Measurements from ENCODE around the gene SMAD6. TPM values are rescaled to one million over a fixed set of nuclear protein-coding genes. Genes with fewer than 3 reads are reported as not detected.
"Not testable (repeated sequence)": the region's sequence is repeated elsewhere in the genome, so short reads cannot be mapped to it uniquely, and the experiment has no call there.

SMAD6 gene
- total RNA-seq, 2 experiments from 2014 or later, result 0.40 TPM

GRCh38 chr15:66680502-66680901 is 21.5 kb upstream of the SMAD6 start:
- peaks cover 17% of the 10 kb centered on the region for H3K9me3 Mint-ChIP-seq
- no peak overlapping the region for H3K27ac Mint-ChIP-seq
- H3K27me3 Mint-ChIP-seq, result no peaks in the 10 kb centered on the region
- DNase-seq, result no peak
- peaks cover 2% of the 10 kb centered on the region for H3K4me1 Mint-ChIP-seq
- no peak overlapping the region for H3K4me3 Mint-ChIP-seq
- CTCF ChIA-PET, result interaction anchor here (0.8 kb wide), 1 partner anchor 44 kb away, joined by 3 read pairs; no protein-coding TSS in a partner anchor
- no peaks in the 10 kb centered on the region for H3K36me3 Mint-ChIP-seq (ENCODE audit: low read depth)
- POLR2A ChIA-PET, result no interaction called here

GRCh38 chr15:66681395-66681794 is 20.6 kb upstream of the SMAD6 start:
- peaks cover 17% of the 10 kb centered on the region for H3K9me3 Mint-ChIP-seq
- H3K4me1 Mint-ChIP-seq, result no peaks in the 10 kb centered on the region
- ChIA-PET CTCF (no interaction called here), POLR2A (no interaction called here)
- no peak overlapping the region for H3K4me3 Mint-ChIP-seq
- no peaks in the 10 kb centered on the region for H3K36me3 Mint-ChIP-seq (ENCODE audit: low read depth)
- DNase-seq, result no peak
- no peak overlapping the region for H3K27ac Mint-ChIP-seq
- no peaks in the 10 kb centered on the region for H3K27me3 Mint-ChIP-seq

GRCh38 chr15:66682246-66682645 is 19.8 kb upstream of the SMAD6 start:
- ChIA-PET POLR2A (no interaction called here), CTCF (interaction anchor here (0.6 kb wide), 1 partner anchor 111 kb away, joined by 4 read pairs; no protein-coding TSS in a partner anchor)
- H3K36me3 Mint-ChIP-seq (ENCODE audit: low read depth), result no peaks in the 10 kb centered on the region
- H3K4me1 Mint-ChIP-seq, result no peaks in the 10 kb centered on the region
- H3K9me3 Mint-ChIP-seq, result peaks cover 17% of the 10 kb centered on the region
- DNase-seq, result no peak
- H3K27me3 Mint-ChIP-seq, result no peaks in the 10 kb centered on the region
- H3K27ac Mint-ChIP-seq, result no peak overlapping the region
- no peak overlapping the region for H3K4me3 Mint-ChIP-seq

GRCh38 chr15:66682865-66683264 is 19.2 kb upstream of the SMAD6 start:
- ChIA-PET CTCF (no interaction called here), POLR2A (no interaction called here)
- Mint-ChIP-seq H3K27me3 (no peaks in the 10 kb centered on the region), H3K4me3 (no peak overlapping the region), H3K27ac (peak overlapping the region; percentile 34), H3K36me3 (ENCODE audit: low read depth) (no peaks in the 10 kb centered on the region), H3K9me3 (peaks cover 17% of the 10 kb centered on the region), H3K4me1 (no peaks in the 10 kb centered on the region)
- no peak for DNase-seq

GRCh38 chr15:66684136-66684681 is 17.8 kb upstream of the SMAD6 start:
- DNase-seq, result no peak
- POLR2A ChIA-PET, result no interaction called here
- CTCF ChIA-PET, result interaction anchor here (1.0 kb wide), 1 partner anchor 246 kb away, joined by 5 read pairs; no protein-coding TSS in a partner anchor
- peaks cover 17% of the 10 kb centered on the region for H3K9me3 Mint-ChIP-seq
- H3K36me3 Mint-ChIP-seq (ENCODE audit: low read depth), result no peaks in the 10 kb centered on the region
- H3K27me3 Mint-ChIP-seq, result no peaks in the 10 kb centered on the region
- no peak overlapping the region for H3K27ac Mint-ChIP-seq
- H3K4me3 Mint-ChIP-seq, result no peak overlapping the region
- H3K4me1 Mint-ChIP-seq, result no peaks in the 10 kb centered on the region

GRCh38 chr15:66685638-66686150 is 16.3 kb upstream of the SMAD6 start:
- no peak for DNase-seq
- H3K4me3 Mint-ChIP-seq, result no peak overlapping the region
- no peaks in the 10 kb centered on the region for H3K4me1 Mint-ChIP-seq
- no peaks in the 10 kb centered on the region for H3K36me3 Mint-ChIP-seq (ENCODE audit: low read depth)
- POLR2A ChIA-PET, result no interaction called here
- H3K27ac Mint-ChIP-seq, result no peak overlapping the region
- no peaks in the 10 kb centered on the region for H3K27me3 Mint-ChIP-seq
- CTCF ChIA-PET, result interaction anchor here (0.6 to 0.7 kb wide), 2 partner anchors 9 to 26 kb away, joined by 3 to 4 read pairs; no protein-coding TSS in a partner anchor
- H3K9me3 Mint-ChIP-seq, result peaks cover 17% of the 10 kb centered on the region

GRCh38 chr15:66690912-66691311 is 11.1 kb upstream of the SMAD6 start:
- H3K36me3 Mint-ChIP-seq (ENCODE audit: low read depth); DNase-seq; H3K27me3 Mint-ChIP-seq; H3K4me3 Mint-ChIP-seq; H3K9me3 Mint-ChIP-seq; CTCF ChIA-PET: not testable (repeated sequence)
- Mint-ChIP-seq H3K27ac (peak overlapping the region; percentile 37), H3K4me1 (peaks cover 18% of the 10 kb centered on the region)
- POLR2A ChIA-PET, result interaction anchor here (0.6 kb wide), 1 partner anchor 283 kb away, joined by 3 read pairs; no protein-coding TSS in a partner anchor

- Mint-ChIP-seq H3K36me3 (ENCODE audit: low read depth) (no peaks in the 10 kb centered on the region), H3K4me1 (peaks cover 18% of the 10 kb centered on the region), H3K9me3 (peaks cover 3% of the 10 kb centered on the region), H3K27ac (peak overlapping the region; percentile 38), H3K27me3 (no peaks in the 10 kb centered on the region), H3K4me3 (no peak overlapping the region)
- DNase-seq, result no peak
- ChIA-PET CTCF (interaction anchor here (0.5 to 1.1 kb wide), 5 partner anchors 8 to 1088 kb away, joined by 3 to 4 read pairs (median 3); no protein-coding TSS in a partner anchor), POLR2A (no interaction called here)
Measured at GRCh38 chr15:66691727-66692126, 10.3 kb upstream of the SMAD6 start.

GRCh38 chr15:66692391-66692790 is 9.6 kb upstream of the SMAD6 start:
- H3K4me1 Mint-ChIP-seq, result peaks cover 18% of the 10 kb centered on the region
- H3K36me3 Mint-ChIP-seq (ENCODE audit: low read depth), result no peaks in the 10 kb centered on the region
- no peaks in the 10 kb centered on the region for H3K27me3 Mint-ChIP-seq
- H3K27ac Mint-ChIP-seq, result peak overlapping the region; percentile 62
- H3K9me3 Mint-ChIP-seq, result peaks cover 3% of the 10 kb centered on the region
- H3K4me3 Mint-ChIP-seq, result no peak overlapping the region
- POLR2A ChIA-PET, result no interaction called here
- no peak for DNase-seq
- CTCF ChIA-PET, result interaction anchor here (1.1 kb wide), 1 partner anchor 32 kb away, joined by 3 read pairs; no protein-coding TSS in a partner anchor

- peak; percentile 43 for DNase-seq
- ChIA-PET CTCF (interaction anchor here (1.1 kb wide), 1 partner anchor 32 kb away, joined by 3 read pairs; no protein-coding TSS in a partner anchor), POLR2A (interaction anchor here (0.6 kb wide), 1 partner anchor 383 kb away, joined by 3 read pairs; no protein-coding TSS in a partner anchor)
- Mint-ChIP-seq H3K9me3 (peaks cover 3% of the 10 kb centered on the region), H3K27ac (peak overlapping the region; percentile 81), H3K27me3 (no peaks in the 10 kb centered on the region), H3K4me1 (peaks cover 18% of the 10 kb centered on the region), H3K4me3 (no peak overlapping the region), H3K36me3 (ENCODE audit: low read depth) (no peaks in the 10 kb centered on the region)
Measured at GRCh38 chr15:66692808-66693596, 9.0 kb upstream of the SMAD6 start.

GRCh38 chr15:66696770-66697169 is 5.3 kb upstream of the SMAD6 start:
- CTCF ChIA-PET, result interaction anchor here (1.0 kb wide), 1 partner anchor 12 kb away, joined by 3 read pairs; no protein-coding TSS in a partner anchor
- H3K27ac Mint-ChIP-seq, result no peak overlapping the region
- H3K4me3 Mint-ChIP-seq, result no peak overlapping the region
- peaks cover 27% of the 10 kb centered on the region for H3K4me1 Mint-ChIP-seq
- POLR2A ChIA-PET, result no interaction called here
- no peaks in the 10 kb centered on the region for H3K9me3 Mint-ChIP-seq
- H3K36me3 Mint-ChIP-seq (ENCODE audit: low read depth), result no peaks in the 10 kb centered on the region
- no peak for DNase-seq
- no peaks in the 10 kb centered on the region for H3K27me3 Mint-ChIP-seq

GRCh38 chr15:66698318-66698961 is 3.6 kb upstream of the SMAD6 start:
- Mint-ChIP-seq H3K9me3 (no peaks in the 10 kb centered on the region), H3K4me1 (peaks cover 20% of the 10 kb centered on the region), H3K36me3 (ENCODE audit: low read depth) (no peaks in the 10 kb centered on the region), H3K27me3 (peaks cover 7% of the 10 kb centered on the region), H3K27ac (no peak overlapping the region), H3K4me3 (no peak overlapping the region)
- CTCF ChIA-PET, result no interaction called here
- no peak for DNase-seq
- POLR2A ChIA-PET, result no interaction called here

- no peak for DNase-seq
- CTCF ChIA-PET, result no interaction called here
- Mint-ChIP-seq H3K27ac (no peak overlapping the region), H3K4me3 (no peak overlapping the region), H3K36me3 (ENCODE audit: low read depth) (no peaks in the 10 kb centered on the region), H3K4me1 (peaks cover 19% of the 10 kb centered on the region), H3K9me3 (no peaks in the 10 kb centered on the region), H3K27me3 (peaks cover 7% of the 10 kb centered on the region)
- POLR2A ChIA-PET, result no interaction called here
Measured at GRCh38 chr15:66698971-66699370, 3.1 kb upstream of the SMAD6 start.
